DND-41 (cell line): ENCODE results near the gene MAGEB4.

Experiments
- CTCF ChIP-seq: IDR thresholded peaks from 2 replicates; pipeline ENCODE4 v1.5.1; 2012; ENCODE audit warnings: borderline replicate concordance, low read length, moderate library complexity, mild to moderate bottlenecking; ENCODE audit not compliant: poor library complexity, severe bottlenecking; ENCODE audit errors: extremely low read depth
- EZH2 ChIP-seq: IDR thresholded peaks from 3 replicates; pipeline ENCODE4 v1.6.1; 2012; ENCODE audit warnings: borderline replicate concordance, low read depth, mild to moderate bottlenecking, moderate library complexity, low read length, inconsistent platforms; ENCODE audit not compliant: severe bottlenecking

GRCh38 chrX:30262763-30263162, 21.0 kb downstream of the MAGEB4 start:
- no peak for TF ChIP-seq CTCF
- TF ChIP-seq EZH2 = no peak
